ENCODE results near the gene HPX. TPM values are rescaled to one million over a fixed set of nuclear protein-coding genes. Genes with fewer than 3 reads are reported as not detected.

Gene HPX
- total and polyA plus RNA-seq, 2 of the 13 experiments (the other 11 are each of a cell fraction or from before 2014, with no cell fraction given), result 9.2 to 57.4 TPM

DNA sequence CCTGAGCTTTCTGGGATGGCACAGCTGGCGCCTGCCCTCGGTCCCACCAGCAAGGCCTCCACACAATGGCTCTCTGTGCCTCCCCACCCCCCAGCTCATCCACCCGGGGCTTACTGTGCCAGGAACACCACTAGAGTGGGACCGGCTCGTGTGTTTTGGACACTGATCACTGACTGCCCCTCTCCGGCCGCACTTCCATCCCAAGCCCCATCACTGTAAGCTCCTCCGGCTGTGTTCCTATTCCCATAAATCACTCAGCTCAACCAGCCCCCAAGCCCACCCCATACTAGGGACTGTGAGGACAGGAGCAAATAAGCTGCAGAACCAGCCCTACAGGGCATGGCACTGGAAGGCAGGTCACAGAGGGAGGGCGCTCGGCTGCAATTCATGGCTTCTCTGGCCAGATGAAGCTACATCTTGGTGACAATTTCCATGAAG lies 29.2 kb downstream of the HPX start:
- no peak for TF ChIP-seq MLLT10 (CRISPR knock-in tag; IDR thresholded peaks at IDR 0.05)
- no peak for TF ChIP-seq MIXL1 (CRISPR knock-in tag; IDR thresholded peaks at IDR 0.05)
- TF ChIP-seq MAZ (IDR thresholded peaks at IDR 0.05; ENCODE audit: borderline replicate concordance, low read depth, low read length), result no peak
- no peak for TF ChIP-seq MAZ (CRISPR knock-in tag; IDR thresholded peaks at IDR 0.05; ENCODE audit: low read depth)
- TF ChIP-seq SMAD1 (CRISPR knock-in tag; IDR thresholded peaks at IDR 0.05; ENCODE audit: borderline replicate concordance, low read depth), result no peak
- no peak for TF ChIP-seq KDM6A (CRISPR knock-in tag; IDR thresholded peaks at IDR 0.05; ENCODE audit: low read depth)
- TF ChIP-seq ZNF773 (CRISPR knock-in tag; IDR thresholded peaks at IDR 0.05; ENCODE audit: borderline replicate concordance), result no peak
- TF ChIP-seq, protein P1, sequence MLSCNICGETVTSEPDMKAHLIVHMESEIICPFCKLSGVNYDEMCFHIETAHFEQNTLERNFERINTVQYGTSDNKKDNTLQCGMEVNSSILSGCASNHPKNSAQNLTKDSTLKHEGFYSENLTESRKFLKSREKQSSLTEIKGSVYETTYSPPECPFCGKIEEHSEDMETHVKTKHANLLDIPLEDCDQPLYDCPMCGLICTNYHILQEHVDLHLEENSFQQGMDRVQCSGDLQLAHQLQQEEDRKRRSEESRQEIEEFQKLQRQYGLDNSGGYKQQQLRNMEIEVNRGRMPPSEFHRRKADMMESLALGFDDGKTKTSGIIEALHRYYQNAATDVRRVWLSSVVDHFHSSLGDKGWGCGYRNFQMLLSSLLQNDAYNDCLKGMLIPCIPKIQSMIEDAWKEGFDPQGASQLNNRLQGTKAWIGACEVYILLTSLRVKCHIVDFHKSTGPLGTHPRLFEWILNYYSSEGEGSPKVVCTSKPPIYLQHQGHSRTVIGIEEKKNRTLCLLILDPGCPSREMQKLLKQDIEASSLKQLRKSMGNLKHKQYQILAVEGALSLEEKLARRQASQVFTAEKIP (CRISPR knock-in tag; IDR thresholded peaks at IDR 0.05; ENCODE audit: borderline replicate concordance), result no peak
- TF ChIP-seq ZBTB38 (CRISPR knock-in tag; IDR thresholded peaks at IDR 0.05), result no peak
- no peak for TF ChIP-seq BHLHE40 (IDR thresholded peaks at IDR 0.05; ENCODE audit: low read length)
- no peak for TF ChIP-seq ZSCAN9 (CRISPR knock-in tag; IDR thresholded peaks at IDR 0.05; ENCODE audit: borderline replicate concordance)
- TF ChIP-seq, protein P2, sequence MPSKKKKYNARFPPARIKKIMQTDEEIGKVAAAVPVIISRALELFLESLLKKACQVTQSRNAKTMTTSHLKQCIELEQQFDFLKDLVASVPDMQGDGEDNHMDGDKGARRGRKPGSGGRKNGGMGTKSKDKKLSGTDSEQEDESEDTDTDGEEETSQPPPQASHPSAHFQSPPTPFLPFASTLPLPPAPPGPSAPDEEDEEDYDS (CRISPR knock-in tag; IDR thresholded peaks at IDR 0.05), result no peak
- TF ChIP-seq, protein P3, sequence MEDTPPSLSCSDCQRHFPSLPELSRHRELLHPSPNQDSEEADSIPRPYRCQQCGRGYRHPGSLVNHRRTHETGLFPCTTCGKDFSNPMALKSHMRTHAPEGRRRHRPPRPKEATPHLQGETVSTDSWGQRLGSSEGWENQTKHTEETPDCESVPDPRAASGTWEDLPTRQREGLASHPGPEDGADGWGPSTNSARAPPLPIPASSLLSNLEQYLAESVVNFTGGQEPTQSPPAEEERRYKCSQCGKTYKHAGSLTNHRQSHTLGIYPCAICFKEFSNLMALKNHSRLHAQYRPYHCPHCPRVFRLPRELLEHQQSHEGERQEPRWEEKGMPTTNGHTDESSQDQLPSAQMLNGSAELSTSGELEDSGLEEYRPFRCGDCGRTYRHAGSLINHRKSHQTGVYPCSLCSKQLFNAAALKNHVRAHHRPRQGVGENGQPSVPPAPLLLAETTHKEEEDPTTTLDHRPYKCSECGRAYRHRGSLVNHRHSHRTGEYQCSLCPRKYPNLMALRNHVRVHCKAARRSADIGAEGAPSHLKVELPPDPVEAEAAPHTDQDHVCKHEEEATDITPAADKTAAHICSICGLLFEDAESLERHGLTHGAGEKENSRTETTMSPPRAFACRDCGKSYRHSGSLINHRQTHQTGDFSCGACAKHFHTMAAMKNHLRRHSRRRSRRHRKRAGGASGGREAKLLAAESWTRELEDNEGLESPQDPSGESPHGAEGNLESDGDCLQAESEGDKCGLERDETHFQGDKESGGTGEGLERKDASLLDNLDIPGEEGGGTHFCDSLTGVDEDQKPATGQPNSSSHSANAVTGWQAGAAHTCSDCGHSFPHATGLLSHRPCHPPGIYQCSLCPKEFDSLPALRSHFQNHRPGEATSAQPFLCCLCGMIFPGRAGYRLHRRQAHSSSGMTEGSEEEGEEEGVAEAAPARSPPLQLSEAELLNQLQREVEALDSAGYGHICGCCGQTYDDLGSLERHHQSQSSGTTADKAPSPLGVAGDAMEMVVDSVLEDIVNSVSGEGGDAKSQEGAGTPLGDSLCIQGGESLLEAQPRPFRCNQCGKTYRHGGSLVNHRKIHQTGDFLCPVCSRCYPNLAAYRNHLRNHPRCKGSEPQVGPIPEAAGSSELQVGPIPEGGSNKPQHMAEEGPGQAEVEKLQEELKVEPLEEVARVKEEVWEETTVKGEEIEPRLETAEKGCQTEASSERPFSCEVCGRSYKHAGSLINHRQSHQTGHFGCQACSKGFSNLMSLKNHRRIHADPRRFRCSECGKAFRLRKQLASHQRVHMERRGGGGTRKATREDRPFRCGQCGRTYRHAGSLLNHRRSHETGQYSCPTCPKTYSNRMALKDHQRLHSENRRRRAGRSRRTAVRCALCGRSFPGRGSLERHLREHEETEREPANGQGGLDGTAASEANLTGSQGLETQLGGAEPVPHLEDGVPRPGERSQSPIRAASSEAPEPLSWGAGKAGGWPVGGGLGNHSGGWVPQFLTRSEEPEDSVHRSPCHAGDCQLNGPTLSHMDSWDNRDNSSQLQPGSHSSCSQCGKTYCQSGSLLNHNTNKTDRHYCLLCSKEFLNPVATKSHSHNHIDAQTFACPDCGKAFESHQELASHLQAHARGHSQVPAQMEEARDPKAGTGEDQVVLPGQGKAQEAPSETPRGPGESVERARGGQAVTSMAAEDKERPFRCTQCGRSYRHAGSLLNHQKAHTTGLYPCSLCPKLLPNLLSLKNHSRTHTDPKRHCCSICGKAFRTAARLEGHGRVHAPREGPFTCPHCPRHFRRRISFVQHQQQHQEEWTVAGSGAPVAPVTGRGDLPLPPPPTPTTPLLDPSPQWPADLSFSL (CRISPR knock-in tag; IDR thresholded peaks at IDR 0.05), result no peak
- no peak for TF ChIP-seq ZNF589 (CRISPR knock-in tag; conservative IDR thresholded peaks at IDR 0.05)
- no peak for TF ChIP-seq CREM (IDR thresholded peaks at IDR 0.05)
- TF ChIP-seq CREM (CRISPR knock-in tag; IDR thresholded peaks at IDR 0.05), result no peak
- TF ChIP-seq FLYWCH1 (CRISPR knock-in tag; IDR thresholded peaks at IDR 0.05), result no peak
- CTCF ChIA-PET (ENCODE audit: low intra/inter-chr PET ratio, low total read pairs), result no interaction called here
- Histone ChIP-seq H3K27me3 (ENCODE audit: control insufficient read depth in 1 of 2, insufficient read depth in 2 of 2, low read length in 2 of 2) (peaks cover 0 to 5% of the 10 kb centered on the region in 2 experiments; a peak in 2 of 5 replicates), H3K9ac (ENCODE audit: insufficient read depth, low read depth, low read length) (no peak overlapping the region), H4K20me1 (ENCODE audit: insufficient read depth, low read length) (no peaks in the 10 kb centered on the region), H3K27ac (ENCODE audit: extremely low read length, insufficient read depth, low read length) (no peak overlapping the region), H3K4me3 (replicated peaks in 1 of 3; ENCODE audit: insufficient read depth in 1 of 3, low read depth in 2 of 3, low read length in 3 of 3) (no peak overlapping the region), H3K36me3 (replicated peaks in 1 of 2; ENCODE audit: control insufficient read depth in 1 of 2, insufficient read depth in 2 of 2, low read length in 2 of 2) (no peaks in the 10 kb centered on the region), H3K79me2 (ENCODE audit: insufficient read depth, low read length) (no peaks in the 10 kb centered on the region), H3K4me1 (ENCODE audit: insufficient read depth, low read length) (peaks cover 4% of the 10 kb centered on the region), H3K4me2 (ENCODE audit: low read depth, low read length) (no peak overlapping the region), H3K9me3 (ENCODE audit: low read length) (no peaks in the 10 kb centered on the region), H2AFZ (ENCODE audit: low read length) (no peak overlapping the region)
- BruUV-seq (replicated peaks), result no TSS peak
- ATAC-seq, result no peak
- POLR2A ChIA-PET, result interaction anchor here (1.1 kb wide), 1 partner anchor 22 kb away, joined by 3 read pairs; the partner anchor contains the start of gene SMPD1
- in situ Hi-C loops (cut with HindIII; ENCODE audit: extremely low pct_ligation_motif_present, low pct_unique_long_range_greater_than_20kb), result no loop called here
- intact Hi-C loops (cut with micrococcal nuclease; ENCODE audit: unreplicated experiment), result no loop called here
- 65% methylated on average over 10 of the region's 10 CpGs for WGBS (ENCODE audit: low lambda C conversion rate)
- no peak for DNase-seq (ENCODE audit: low spot score)
- no peak for FAIRE-seq

Data from HepG2 (cell line).